Hepatocyte (in vitro differentiated cells): ENCODE results near the gene ANKS1B. TPM values are rescaled to one million over a fixed set of nuclear protein-coding genes. Genes with fewer than 3 reads are reported as not detected.

Source experiments
- DNase-seq: peaks from one replicate; pipeline ENCODE4 v3.0.0-alpha.2; 2016; ENCODE audit warnings: low spot score
- H2AFZ ChIP-seq: fragments of 200-600 bp; sonication (generic); 2 replicates; pipeline ENCODE4 v1.6.0; 2016; ENCODE audit warnings: antibody characterized with exemption, mild to moderate bottlenecking
- H3K27ac ChIP-seq: fragments of 200-600 bp; sonication (generic); 2 replicates; pipeline ENCODE4 v1.5.1; 2016; ENCODE audit warnings: mild to moderate bottlenecking
- H3K27me3 ChIP-seq: fragments of 200-600 bp; sonication (generic); 2 replicates; pipeline ENCODE4 v1.6.1; 2016
- H3K36me3 ChIP-seq: fragments of 200-600 bp; sonication (generic); replicated peaks from 2 replicates; pipeline ENCODE4 v1.5.1; 2016; ENCODE audit warnings: low read depth; ENCODE audit not compliant: insufficient read depth
- H3K4me1 ChIP-seq: fragments of 200-600 bp; sonication (generic); 2 replicates; pipeline ENCODE4 v1.5.1; 2016; ENCODE audit warnings: mild to moderate bottlenecking, moderate library complexity; ENCODE audit not compliant: insufficient read depth
- H3K4me2 ChIP-seq: fragments of 200-600 bp; sonication (generic); 2 replicates; pipeline ENCODE4 v1.6.0; 2016
- H3K4me3 ChIP-seq: fragments of 200-600 bp; sonication (generic); 2 replicates; pipeline ENCODE4 v1.5.1; 2016; ENCODE audit warnings: mild to moderate bottlenecking
- H3K79me2 ChIP-seq: fragments of 200-600 bp; sonication (generic); 2 replicates; pipeline ENCODE4 v1.6.0; 2017; ENCODE audit warnings: mild to moderate bottlenecking
- H3K9me2 ChIP-seq: fragments of 200-600 bp; sonication (generic); replicated peaks from 2 replicates; pipeline ENCODE4 v1.6.0; 2017; ENCODE audit warnings: mild to moderate bottlenecking; ENCODE audit not compliant: insufficient read depth
- H3K9me3 ChIP-seq: fragments of 200-600 bp; sonication (generic); 2 replicates; pipeline ENCODE4 v1.5.1; 2016; ENCODE audit warnings: low read depth, mild to moderate bottlenecking
- H4K20me1 ChIP-seq: fragments of 200-600 bp; sonication (generic); 2 replicates; pipeline ENCODE4 v1.6.0; 2016; ENCODE audit warnings: mild to moderate bottlenecking; ENCODE audit not compliant: insufficient read depth, poor library complexity, severe bottlenecking
- CTCF ChIP-seq: fragments of 200-600 bp; sonication (generic); IDR thresholded peaks from 2 replicates; pipeline ENCODE4 v1.5.1; 2016; ENCODE audit warnings: antibody characterized with exemption, mild to moderate bottlenecking; ENCODE audit not compliant: poor library complexity
- EZH2 ChIP-seq: fragments of 200-600 bp; sonication (generic); IDR thresholded peaks from 2 replicates; pipeline ENCODE4 v1.6.1; 2016; ENCODE audit warnings: antibody characterized with exemption, mild to moderate bottlenecking, borderline replicate concordance
- EZH2phosphoT487 ChIP-seq: fragments of 200-600 bp; sonication (generic); IDR thresholded peaks from one replicate; pipeline ENCODE4 v1.6.1; 2018; ENCODE audit warnings: antibody characterized with exemption, mild to moderate bottlenecking, low read depth, moderate library complexity; ENCODE audit not compliant: unreplicated experiment, severe bottlenecking
- WGBS: methylation state at CpG from one replicate; pipeline ENCODE4 v1.1.6; 2016; ENCODE audit warnings: low lambda C conversion rate; ENCODE audit errors: missing lambda C conversion rate; 5-methylcytosine and 5-hydroxymethylcytosine counted together
- polyA plus RNA-seq: library from polyadenylated mRNA; unstranded; fragments of >200 nt; fragmentation: Nextera tagmentation; extraction: Ambion mirVana; gene quantifications from 2 replicates; pipeline ENCODE4 v1.2.1, GENCODE V29; 2016
- total RNA-seq: library from RNA; depleted of rRNA; stranded (reverse); fragments of >200 nt; gene quantifications from 2 replicates; pipeline ENCODE4 v1.2.3, GENCODE V29; 2014

ANKS1B gene
- total and polyA plus RNA-seq, 2 experiments from 2014 or later = 1.6 to 2.2 TPM

DNA sequence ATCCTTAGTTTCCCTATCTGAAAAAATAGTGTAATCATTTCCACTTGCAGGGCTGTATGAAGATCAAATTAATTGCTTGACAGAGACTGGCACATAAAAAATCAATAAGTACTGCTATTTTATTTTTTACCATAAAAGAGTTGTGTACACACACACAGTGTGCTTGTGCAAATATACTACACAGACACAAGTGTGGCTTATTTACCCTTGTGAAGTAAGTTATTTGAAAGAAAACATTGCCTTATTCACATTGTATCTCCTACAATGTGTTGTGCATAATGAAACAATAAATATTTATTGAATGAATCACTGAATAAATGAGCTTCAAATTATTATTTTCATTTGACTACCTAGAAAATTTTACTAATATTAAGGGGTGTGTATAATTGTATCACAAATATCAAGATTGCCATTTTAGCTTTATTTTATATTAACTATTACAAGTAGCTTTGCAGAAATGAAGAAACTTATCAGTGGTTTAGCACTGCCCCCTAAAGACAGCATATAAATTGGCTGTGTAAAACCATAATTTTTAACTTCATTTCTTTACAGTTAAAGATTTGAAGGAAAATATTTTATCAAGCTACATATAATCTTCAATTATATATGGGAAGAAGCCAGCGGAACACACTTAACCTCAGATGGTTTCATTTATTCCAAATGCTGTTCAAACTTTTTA is 325.9 kb downstream of the ANKS1B start:
- TF ChIP-seq EZH2 (no peak), CTCF (peak; percentile 43), EZH2phosphoT487 (no peak)
- H3K4me2 ChIP-seq = no peak overlapping the region
- H2AFZ ChIP-seq = no peak overlapping the region
- H3K27me3 ChIP-seq = no peaks in the 10 kb centered on the region
- DNase-seq = no peak
- H3K36me3 ChIP-seq = no peaks in the 10 kb centered on the region
- H3K4me1 ChIP-seq = no peaks in the 10 kb centered on the region
- 79% methylated on average over 1 of the region's 1 CpG for WGBS
- no peaks in the 10 kb centered on the region for H3K79me2 ChIP-seq
- no peaks in the 10 kb centered on the region for H3K9me3 ChIP-seq
- H3K9me2 ChIP-seq = no peaks in the 10 kb centered on the region
- H4K20me1 ChIP-seq = no peaks in the 10 kb centered on the region
- H3K27ac ChIP-seq = no peak overlapping the region
- no peak overlapping the region for H3K4me3 ChIP-seq

DNA sequence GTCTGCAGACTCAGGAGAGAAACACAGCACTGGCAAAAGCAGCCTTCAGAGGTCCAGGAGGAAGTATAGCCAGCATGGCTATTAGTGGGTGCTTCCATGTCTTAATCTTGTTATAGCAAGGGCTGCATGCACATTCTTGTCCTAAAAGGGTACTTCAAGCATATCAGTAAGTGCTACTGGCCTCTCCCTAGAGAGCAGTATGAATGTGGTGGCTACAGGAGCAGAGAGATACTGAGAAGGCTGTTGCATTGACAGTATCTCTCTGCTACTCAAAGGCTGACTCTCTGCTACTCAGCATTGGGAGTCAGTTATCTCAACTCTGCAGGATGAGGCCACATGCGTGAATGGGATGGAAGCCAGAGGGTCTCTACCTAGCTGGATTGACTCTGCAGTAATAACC is 335.2 kb downstream of the ANKS1B start:
- no peaks in the 10 kb centered on the region for H4K20me1 ChIP-seq
- H3K36me3 ChIP-seq = no peaks in the 10 kb centered on the region
- no peaks in the 10 kb centered on the region for H3K27me3 ChIP-seq
- H3K4me3 ChIP-seq = no peak overlapping the region
- no peak for DNase-seq
- no peak overlapping the region for H2AFZ ChIP-seq
- no peaks in the 10 kb centered on the region for H3K9me3 ChIP-seq
- no peak overlapping the region for H3K27ac ChIP-seq
- TF ChIP-seq EZH2 (no peak), CTCF (no peak), EZH2phosphoT487 (no peak)
- H3K4me1 ChIP-seq = no peaks in the 10 kb centered on the region
- H3K9me2 ChIP-seq = no peaks in the 10 kb centered on the region
- no peaks in the 10 kb centered on the region for H3K79me2 ChIP-seq
- WGBS = 43% methylated on average over 1 of the region's 1 CpG
- H3K4me2 ChIP-seq = no peak overlapping the region

GRCh38 chr12:99648183-99648582 is 336.6 kb downstream of the ANKS1B start:
- Histone ChIP-seq H3K9me2 (no peaks in the 10 kb centered on the region), H3K4me1 (no peaks in the 10 kb centered on the region), H3K27ac (no peak overlapping the region), H3K36me3 (no peaks in the 10 kb centered on the region), H3K4me2 (no peak overlapping the region), H2AFZ (no peak overlapping the region), H3K79me2 (no peaks in the 10 kb centered on the region), H4K20me1 (no peaks in the 10 kb centered on the region), H3K4me3 (no peak overlapping the region), H3K27me3 (no peaks in the 10 kb centered on the region), H3K9me3 (no peaks in the 10 kb centered on the region)
- TF ChIP-seq EZH2 (no peak), EZH2phosphoT487 (no peak), CTCF (no peak)
- no peak for DNase-seq
- WGBS = 94% methylated on average over 14 of the region's 14 CpGs
